GM18858 (cell line): ENCODE data around the gene TENT4A.
"Not testable (repeated sequence)": the region's sequence is repeated elsewhere in the genome, so short reads cannot be mapped to it uniquely, and the experiment has no call there.

ENCODE experiments used
- ATAC-seq: cut with Tn5 transposase; IDR thresholded peaks from one replicate; pipeline ENCODE4 v1.9.1; 2021; ENCODE audit not compliant: unreplicated experiment

TENT4A gene

GRCh38 chr5:6768590-6769230 lies 55.5 kb downstream of the TENT4A start:
- no peak for ATAC-seq

- ATAC-seq: no peak
Observed at GRCh38 chr5:6770826-6771607, 57.8 kb downstream of the TENT4A start.

GRCh38 chr5:6772886-6773285 lies 59.7 kb downstream of the TENT4A start:
- ATAC-seq: no peak

GRCh38 chr5:6773342-6774035 lies 60.3 kb downstream of the TENT4A start:
- no peak for ATAC-seq

- not testable (repeated sequence) for ATAC-seq
Observed at GRCh38 chr5:6774207-6774606, 61.0 kb downstream of the TENT4A start.

- ATAC-seq: no peak
Observed at GRCh38 chr5:6774721-6775204, 61.5 kb downstream of the TENT4A start.

- no peak for ATAC-seq
Observed at GRCh38 chr5:6775571-6775970, 62.3 kb downstream of the TENT4A start.

- peak; percentile 76 for ATAC-seq
Observed at GRCh38 chr5:6780802-6781391, 67.7 kb downstream of the TENT4A start.

- no peak for ATAC-seq
Observed at GRCh38 chr5:6781716-6782115, 68.5 kb downstream of the TENT4A start.

- ATAC-seq: no peak
Observed at GRCh38 chr5:6783787-6784186, 70.6 kb downstream of the TENT4A start.

GRCh38 chr5:6784481-6784880 lies 71.2 kb downstream of the TENT4A start:
- no peak for ATAC-seq

- no peak for ATAC-seq
Observed at GRCh38 chr5:6785161-6785860, 72.1 kb downstream of the TENT4A start.

- ATAC-seq: no peak
Observed at GRCh38 chr5:6785861-6786180, 72.6 kb downstream of the TENT4A start.

GRCh38 chr5:6786786-6787495 lies 73.7 kb downstream of the TENT4A start:
- ATAC-seq: no peak

GRCh38 chr5:6787941-6788340 lies 74.7 kb downstream of the TENT4A start:
- ATAC-seq: no peak

GRCh38 chr5:6788439-6788838 lies 75.2 kb downstream of the TENT4A start:
- ATAC-seq: no peak

- ATAC-seq: no peak
Observed at GRCh38 chr5:6788956-6789649, 75.9 kb downstream of the TENT4A start.

- ATAC-seq: no peak
Observed at GRCh38 chr5:6790346-6790865, 77.2 kb downstream of the TENT4A start.

- ATAC-seq: no peak
Observed at GRCh38 chr5:6791031-6791430, 77.8 kb downstream of the TENT4A start.

- ATAC-seq: no peak
Observed at GRCh38 chr5:6792376-6792775, 79.1 kb downstream of the TENT4A start.
